HepG2 (cell line): ENCODE measurements around the gene B9D2. TPM values are rescaled to one million over a fixed set of nuclear protein-coding genes. Genes with fewer than 3 reads are reported as not detected.
A peak's percentile ranks its signal among the peaks of the same experiment; 100 is the strongest.

Experiments
- KAT2B ChIP-seq: fragments of 150-350 bp; IDR thresholded peaks from 2 replicates; pipeline ENCODE4 v1.6.1; 2014; ENCODE audit warnings: low read depth, low read length, borderline replicate concordance
- KAT8 ChIP-seq: IDR thresholded peaks from 2 replicates; pipeline ENCODE4 v1.6.1; 2016; ENCODE audit warnings: missing genetic modification reagents, missing compliant biosample characterization
- KLF11 ChIP-seq: IDR thresholded peaks from 2 replicates; pipeline ENCODE4 v1.6.1; 2016; ENCODE audit warnings: missing compliant biosample characterization
- KLF15 ChIP-seq: sonication (generic); formaldehyde crosslinking; IDR thresholded peaks from 2 replicates; pipeline ENCODE4 v1.8.1; 2023; ENCODE audit warnings: borderline replicate concordance, mild to moderate bottlenecking, inconsistent platforms, missing genetic modification reagents, mixed read lengths
- NR2F1 ChIP-seq, 2 experiments: fragments of 450-650 bp in 1 of 2; formaldehyde crosslinking in 1 of 2; IDR thresholded peaks; 2 replicates each; pipeline versions ENCODE4 v1.5.0 to v1.6.1; 2016 to 2020; ENCODE audit warnings: mild to moderate bottlenecking in 1 of 2, missing compliant biosample characterization in 1 of 2, missing genetic modification reagents in 1 of 2, moderate library complexity in 1 of 2
- PPARG ChIP-seq: conservative IDR thresholded peaks from 2 replicates; pipeline ENCODE4 v1.6.1; 2016; ENCODE audit warnings: missing biosample characterization, missing genetic modification reagents
- RXRA ChIP-seq: sonication (generic); formaldehyde crosslinking; IDR thresholded peaks from 2 replicates; pipeline ENCODE4 v1.5.1; 2020; ENCODE audit warnings: missing genetic modification reagents
- SOX13 ChIP-seq, 3 experiments: fragments of 450-650 bp in 1 of 3; sonication (generic) in 1 of 3; formaldehyde crosslinking in 1 of 3; IDR thresholded peaks in 2 of 3; conservative IDR thresholded peaks in 1 of 3; 2 replicates each; pipeline versions ENCODE4 v1.5.0 to v1.6.1; 2016 to 2020; ENCODE audit warnings: antibody characterized with exemption in 1 of 3, mild to moderate bottlenecking in 1 of 3, missing compliant biosample characterization in 1 of 3, missing genetic modification reagents in 1 of 3, moderate library complexity in 1 of 3
- TSC22D2 ChIP-seq: sonication (generic); formaldehyde crosslinking; IDR thresholded peaks from 2 replicates; pipeline ENCODE4 v1.5.1; 2020; ENCODE audit warnings: missing genetic modification reagents, mild to moderate bottlenecking, borderline replicate concordance
- ZC3H13 ChIP-seq: sonication (generic); formaldehyde crosslinking; IDR thresholded peaks from 2 replicates; pipeline ENCODE4 v1.8.1; 2023; ENCODE audit warnings: mild to moderate bottlenecking, missing genetic modification reagents, moderate library complexity
- ZFP36L1 ChIP-seq: sonication (generic); formaldehyde crosslinking; IDR thresholded peaks from 2 replicates; pipeline ENCODE4 v1.8.0; 2022; ENCODE audit warnings: mild to moderate bottlenecking, missing genetic modification reagents, moderate library complexity
- ZNF501 ChIP-seq: sonication (generic); formaldehyde crosslinking; IDR thresholded peaks from 2 replicates; pipeline ENCODE4 v1.5.1; 2020; ENCODE audit warnings: mild to moderate bottlenecking, moderate library complexity, missing genetic modification reagents
- ZNF558 ChIP-seq: sonication (generic); formaldehyde crosslinking; IDR thresholded peaks from 2 replicates; pipeline ENCODE4 v1.9.0; 2022; ENCODE audit warnings: mild to moderate bottlenecking, missing genetic modification reagents, borderline replicate concordance
- ZNF674 ChIP-seq: sonication (generic); formaldehyde crosslinking; IDR thresholded peaks from 2 replicates; pipeline ENCODE4 v1.5.0; 2020; ENCODE audit warnings: low read depth, mild to moderate bottlenecking, missing genetic modification reagents
- polyA plus RNA-seq, 8 experiments: library from polyadenylated mRNA; depleted of rRNA in 3 of 8; stranded (reverse) in 7 of 8; unstranded in 1 of 8; fragments of >200 nt; fragmentation: Illumina TruSeq in 4 of 8; extraction: Trizol in 4 of 8; gene quantifications; 2 replicates each; pipeline versions ENCODE4 v1.2.1 to v1.2.3, GENCODE V29; 2011 to 2016; ENCODE audit warnings: low read depth in 4 of 8, missing spikeins in 1 of 8, mixed read lengths in 1 of 8; ENCODE audit not compliant: insufficient read depth in 1 of 8
- total RNA-seq, 5 experiments: library from RNA; depleted of rRNA; stranded (reverse); fragments of >200 nt; fragmentation: Illumina TruSeq; extraction: Trizol; gene quantifications; 2 replicates each; pipeline ENCODE4 v1.2.3, GENCODE V29; 2016; ENCODE audit warnings: low read depth in 1 of 5
- TF ChIP-seq, protein P1 (sequence below): sonication (generic); formaldehyde crosslinking; IDR thresholded peaks from 2 replicates; pipeline ENCODE4 v1.5.1; 2020; ENCODE audit warnings: missing genetic modification reagents, mild to moderate bottlenecking, borderline replicate concordance
- TF ChIP-seq, protein P2 (sequence below): sonication (generic); formaldehyde crosslinking; IDR thresholded peaks from 2 replicates; pipeline ENCODE4 v1.5.1; 2020; ENCODE audit warnings: missing genetic modification reagents, mild to moderate bottlenecking, borderline replicate concordance

Gene B9D2
- total and polyA plus RNA-seq, 2 of the 13 experiments (the other 11 are each of a cell fraction or from before 2014, with no cell fraction given) = 3.1 to 4.4 TPM

DNA sequence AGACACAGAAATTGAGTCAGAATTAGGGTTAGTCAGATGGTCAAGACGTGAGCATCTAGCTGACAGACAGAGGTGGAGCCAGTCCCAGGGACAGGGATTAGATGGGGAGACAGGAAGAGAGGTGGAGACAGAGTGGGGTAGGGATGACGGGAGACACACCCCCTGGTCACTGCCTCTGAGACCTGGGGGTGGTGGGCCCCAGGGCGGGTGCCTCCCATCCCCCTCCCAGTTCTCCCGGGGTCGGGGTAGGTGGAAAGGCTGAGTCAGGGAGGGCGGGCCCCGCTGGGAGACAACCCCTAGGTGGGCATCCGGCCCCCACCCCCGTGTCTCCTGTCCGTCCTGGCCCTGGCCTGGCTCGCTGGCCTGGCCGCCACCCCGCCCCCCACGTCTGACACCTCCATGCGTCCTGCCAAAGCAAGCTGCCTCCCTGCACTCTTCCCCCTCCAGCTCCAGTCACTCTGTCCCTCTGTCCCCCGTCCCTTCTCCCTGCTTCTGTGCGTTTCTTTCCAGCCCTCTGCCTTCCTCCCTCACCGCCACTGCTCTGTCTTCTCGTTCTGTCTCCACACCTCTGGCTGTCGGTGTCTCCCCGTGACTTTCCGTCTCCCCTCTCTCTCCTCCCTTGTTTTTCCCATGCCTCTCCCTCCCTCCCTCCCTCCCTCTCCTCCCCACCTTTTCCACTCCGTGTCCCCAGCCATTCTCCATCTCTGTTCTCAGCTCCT, 38.9 kb downstream of the B9D2 start (continued):
- TF ChIP-seq KLF15 (CRISPR knock-in tag) (no peak), ZNF501 (CRISPR knock-in tag) (no peak), KAT8 (peak; percentile 67), ZFP36L1 (CRISPR knock-in tag) (no peak), ZC3H13 (peak; percentile 67), TSC22D2 (CRISPR knock-in tag) (no peak), SOX13 (IDR thresholded peaks at IDR 0.05) (no peak), SOX13 (CRISPR knock-in tag; conservative IDR thresholded peaks at IDR 0.05 in 1 of 2, IDR thresholded peaks at IDR 0.05 in 1 of 2) (peak in 1 of 2 experiments; percentile 52; a peak in 2 of 4 replicates), ZNF558 (no peak), KAT2B (no peak), NR2F1 (CRISPR knock-in tag; IDR thresholded peaks at IDR 0.05) (0 out of 4 replicates have a peak, but pooled peaks of 1 of the 2 experiments have one; percentile 13), ZNF674 (no peak), RXRA (peak; percentile 81), PPARG (0 out of 2 replicates have a peak, but pooled peaks have one; percentile 31), KLF11 (no peak)
- TF ChIP-seq, protein P1, sequence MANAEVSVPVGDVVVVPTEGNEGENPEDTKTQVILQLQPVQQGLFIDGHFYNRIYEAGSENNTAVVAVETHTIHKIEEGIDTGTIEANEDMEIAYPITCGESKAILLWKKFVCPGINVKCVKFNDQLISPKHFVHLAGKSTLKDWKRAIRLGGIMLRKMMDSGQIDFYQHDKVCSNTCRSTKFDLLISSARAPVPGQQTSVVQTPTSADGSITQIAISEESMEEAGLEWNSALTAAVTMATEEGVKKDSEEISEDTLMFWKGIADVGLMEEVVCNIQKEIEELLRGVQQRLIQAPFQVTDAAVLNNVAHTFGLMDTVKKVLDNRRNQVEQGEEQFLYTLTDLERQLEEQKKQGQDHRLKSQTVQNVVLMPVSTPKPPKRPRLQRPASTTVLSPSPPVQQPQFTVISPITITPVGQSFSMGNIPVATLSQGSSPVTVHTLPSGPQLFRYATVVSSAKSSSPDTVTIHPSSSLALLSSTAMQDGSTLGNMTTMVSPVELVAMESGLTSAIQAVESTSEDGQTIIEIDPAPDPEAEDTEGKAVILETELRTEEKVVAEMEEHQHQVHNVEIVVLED (CRISPR knock-in tag) = no peak
- TF ChIP-seq, protein P2, sequence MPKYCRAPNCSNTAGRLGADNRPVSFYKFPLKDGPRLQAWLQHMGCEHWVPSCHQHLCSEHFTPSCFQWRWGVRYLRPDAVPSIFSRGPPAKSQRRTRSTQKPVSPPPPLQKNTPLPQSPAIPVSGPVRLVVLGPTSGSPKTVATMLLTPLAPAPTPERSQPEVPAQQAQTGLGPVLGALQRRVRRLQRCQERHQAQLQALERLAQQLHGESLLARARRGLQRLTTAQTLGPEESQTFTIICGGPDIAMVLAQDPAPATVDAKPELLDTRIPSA = no peak
